AG04450 (cell line): ENCODE data around the gene SH2D3C. TPM values are rescaled to one million over a fixed set of nuclear protein-coding genes. Genes with fewer than 3 reads are reported as not detected.

Experiments
- CTCF ChIA-PET: fragments of 300-600, 350-600 bp; formaldehyde crosslinking; extraction: SDS; loops from one replicate; lab custom pipeline; 2022; ENCODE audit warnings: antibody characterized with exemption, inconsistent platforms; lab: Charles Lee
- POLR2A ChIA-PET: fragments of 350-600 bp; formaldehyde crosslinking; extraction: SDS; loops from one replicate; lab custom pipeline; 2021; ENCODE audit warnings: antibody characterized with exemption, inconsistent platforms; lab: Yijun Ruan, JAX
- DNase-seq: peaks from one replicate; pipeline ENCODE4 v3.0.0-alpha.2; 2011; ENCODE audit warnings: low read depth, low spot score
- H3K27ac ChIP-seq: one replicate; pipeline ENCODE4 v1.5.1; 2012; ENCODE audit warnings: low read depth, low read length, control low read depth
- H3K27me3 ChIP-seq: one replicate; pipeline ENCODE4 v1.6.0; 2012; ENCODE audit warnings: low read length; ENCODE audit not compliant: control insufficient read depth, insufficient read depth
- H3K4me3 ChIP-seq: 2 replicates; pipeline ENCODE4 v1.5.1; 2011; ENCODE audit warnings: mild to moderate bottlenecking, low read depth, low read length, control low read depth
- H3K9me3 ChIP-seq: 2 replicates; pipeline ENCODE4 v1.5.1; 2012; ENCODE audit warnings: low read length; ENCODE audit not compliant: control insufficient read depth, insufficient read depth
- CTCF ChIP-seq: IDR thresholded peaks from 2 replicates; pipeline ENCODE4 v1.5.1; 2011; ENCODE audit warnings: low read depth, low read length, control low read depth, inconsistent platforms
- polyA plus RNA-seq: library from polyadenylated mRNA; depleted of rRNA; stranded (reverse); fragments of >200 nt; gene quantifications from 2 replicates; pipeline ENCODE4 v1.2.3, GENCODE V29; 2011

The SH2D3C gene
- polyA plus RNA-seq, 1 experiment = not detected

- 0 out of 2 replicates have a peak, but pooled peaks have one; percentile 7 for TF ChIP-seq CTCF
- DNase-seq = peak; percentile 92
- Histone ChIP-seq H3K4me3 (peak overlapping the region; percentile 46), H3K27me3 (no peaks in the 10 kb centered on the region), H3K9me3 (peaks cover 4% of the 10 kb centered on the region; the same call in 1 of the 2 replicates), H3K27ac (peak overlapping the region; percentile 77)
- ChIA-PET POLR2A (no interaction called here), CTCF (interaction anchor here (0.7 to 1.3 kb wide), 2 partner anchors 36 to 195 kb away, joined by 3 read pairs; partner anchors contain the start of gene TOR2A)
These were observed 79.3 kb downstream of the SH2D3C start for GRCh38 chr9:127698985-127699670.

- Histone ChIP-seq H3K4me3 (no peak overlapping the region), H3K9me3 (peaks cover 4% of the 10 kb centered on the region; the same call in 1 of the 2 replicates), H3K27me3 (no peaks in the 10 kb centered on the region), H3K27ac (no peak overlapping the region)
- ChIA-PET POLR2A (no interaction called here), CTCF (no interaction called here)
- DNase-seq = no peak
- no peak for TF ChIP-seq CTCF
These were observed 80.1 kb downstream of the SH2D3C start for GRCh38 chr9:127698386-127698785.

DNA sequence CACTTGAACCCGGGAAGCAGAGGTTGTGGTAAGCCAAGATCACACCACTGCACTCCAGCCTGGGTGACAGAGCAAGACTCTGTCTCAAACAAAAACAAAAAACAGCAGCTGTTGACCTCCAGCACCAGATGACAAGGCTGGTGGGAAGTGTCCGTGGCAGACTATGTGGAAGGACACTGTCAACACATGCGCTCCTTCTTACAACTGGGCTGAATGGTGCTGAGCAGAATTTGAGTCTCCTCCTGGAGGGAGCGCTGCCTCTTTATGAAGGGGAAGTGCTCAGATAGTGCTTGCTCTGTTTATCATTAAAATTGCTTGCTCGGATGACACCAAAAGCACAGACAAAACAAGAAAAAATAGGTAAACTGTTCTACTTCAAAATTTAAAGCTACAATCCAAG lies 80.9 kb downstream of the SH2D3C start:
- peaks cover 4% of the 10 kb centered on the region; the same call in 1 of the 2 replicates for H3K9me3 ChIP-seq
- H3K4me3 ChIP-seq = no peak overlapping the region
- POLR2A ChIA-PET = no interaction called here
- no peaks in the 10 kb centered on the region for H3K27me3 ChIP-seq
- CTCF ChIA-PET = no interaction called here
- TF ChIP-seq CTCF = no peak
- no peak overlapping the region for H3K27ac ChIP-seq
- no peak for DNase-seq

DNA sequence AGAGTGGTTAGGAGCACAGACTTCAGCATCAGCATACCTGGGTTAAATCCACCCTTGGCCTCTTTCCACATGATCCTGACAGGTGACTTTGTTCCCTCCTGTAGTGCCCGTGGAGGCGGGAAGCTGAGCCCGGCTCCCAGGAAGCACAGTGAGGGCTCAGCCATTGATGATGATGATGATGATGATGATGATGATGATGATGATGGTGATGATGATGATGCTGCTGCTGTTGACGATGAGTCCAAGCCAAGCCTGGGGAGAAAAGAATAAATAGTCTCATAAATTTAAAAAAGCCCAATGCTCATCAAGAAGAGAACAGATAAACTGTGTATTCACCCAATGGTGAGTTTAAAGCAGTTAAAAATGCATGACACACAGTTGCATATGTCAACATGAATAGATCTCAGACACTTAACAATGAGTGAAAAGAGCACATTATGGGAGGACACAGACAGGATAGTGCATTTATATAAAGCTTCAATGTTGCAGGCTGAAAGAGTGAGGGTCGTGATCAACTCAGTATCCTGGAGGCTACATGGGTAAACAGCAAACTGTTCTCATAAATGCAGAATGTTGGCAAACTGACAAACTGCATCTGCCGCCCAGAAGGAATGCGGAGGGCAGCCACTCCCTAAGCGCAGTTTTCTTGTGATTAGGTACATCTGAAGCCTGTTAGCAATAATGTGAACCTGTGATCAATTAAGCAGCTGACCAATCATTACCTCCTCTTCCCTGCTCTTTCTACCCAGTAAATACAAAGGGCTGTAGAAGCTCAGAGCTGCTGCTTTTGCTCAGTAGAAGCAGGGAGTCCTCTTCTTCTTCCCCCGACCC lies 83.4 kb downstream of the SH2D3C start:
- ChIA-PET POLR2A (no interaction called here), CTCF (no interaction called here)
- DNase-seq = no peak

More for the DNA sequence above, 83.4 kb downstream of the SH2D3C start:
- TF ChIP-seq CTCF = no peak
- H3K27ac ChIP-seq = no peak overlapping the region
- peaks cover 4% of the 10 kb centered on the region; the same call in 1 of the 2 replicates for H3K9me3 ChIP-seq
- H3K27me3 ChIP-seq = no peaks in the 10 kb centered on the region
- H3K4me3 ChIP-seq = no peak overlapping the region
